Endothelial cell of umbilical vein (primary cell): ENCODE results near the gene SYNPR.

Experiments used
- EZH2 ChIP-seq: IDR thresholded peaks from 2 replicates; pipeline ENCODE4 v1.6.1; 2012; ENCODE audit warnings: borderline replicate concordance, low read depth, mild to moderate bottlenecking, moderate library complexity, low read length, inconsistent platforms; ENCODE audit not compliant: severe bottlenecking
- JUN ChIP-seq: IDR thresholded peaks from 2 replicates; pipeline ENCODE4 v1.6.1; 2011; ENCODE audit warnings: borderline replicate concordance, low read depth; ENCODE audit not compliant: insufficient read length, insufficient read depth
- MYC ChIP-seq: IDR thresholded peaks from one replicate; pipeline ENCODE4 v1.6.1; 2011; ENCODE audit warnings: mild to moderate bottlenecking, low read depth, low read length
- POLR2A ChIP-seq: IDR thresholded peaks from 2 replicates; pipeline ENCODE4 v1.6.1; 2012; ENCODE audit warnings: low read depth, mild to moderate bottlenecking, control low read depth, low read length
- POLR2AphosphoS5 ChIP-seq: IDR thresholded peaks from 2 replicates; pipeline ENCODE4 v1.6.1; 2012; ENCODE audit warnings: low read depth, mild to moderate bottlenecking, control low read depth, low read length, moderate library complexity; ENCODE audit not compliant: insufficient read depth
- TF ChIP-seq, protein P1 (sequence below): IDR thresholded peaks from 2 replicates; pipeline ENCODE4 v1.6.1; 2011; ENCODE audit not compliant: insufficient read depth, insufficient read length
- TF ChIP-seq, protein P2 (sequence below), 2 donors: IDR thresholded peaks; 1 replicate in 1 of 2; 2 replicates in 1 of 2; pipeline ENCODE4 v1.5.1; 2011; ENCODE audit warnings: low read length in 2 of 2, mild to moderate bottlenecking in 2 of 2, moderate library complexity in 2 of 2, control low read depth in 1 of 2, inconsistent platforms in 1 of 2, low read depth in 1 of 2; ENCODE audit not compliant: insufficient read depth in 1 of 2; ENCODE audit errors: extremely low read depth in 1 of 2

DNA sequence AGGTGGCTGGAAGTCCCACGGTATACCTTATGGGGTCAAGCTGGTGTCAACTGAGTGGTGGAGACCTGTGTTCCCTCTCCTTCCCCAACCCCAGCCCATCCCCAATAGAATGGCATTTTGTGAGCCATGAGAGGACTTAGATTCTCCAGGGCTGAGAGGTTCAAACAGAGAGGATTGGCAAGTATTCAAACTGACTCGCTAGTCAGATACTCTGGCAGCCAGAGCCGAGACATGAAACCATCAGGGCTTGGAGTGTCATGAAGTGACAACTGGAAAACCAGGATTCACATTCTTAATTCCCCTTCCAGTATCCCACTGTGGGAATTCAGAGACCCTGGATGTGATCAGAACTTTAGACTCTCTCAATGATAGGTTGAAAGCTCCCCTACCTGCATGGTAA lies 215.0 kb downstream of the SYNPR start:
- TF ChIP-seq MYC: no peak
- TF ChIP-seq, protein P1, sequence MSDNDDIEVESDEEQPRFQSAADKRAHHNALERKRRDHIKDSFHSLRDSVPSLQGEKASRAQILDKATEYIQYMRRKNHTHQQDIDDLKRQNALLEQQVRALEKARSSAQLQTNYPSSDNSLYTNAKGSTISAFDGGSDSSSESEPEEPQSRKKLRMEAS: no peak
- TF ChIP-seq, protein P2, sequence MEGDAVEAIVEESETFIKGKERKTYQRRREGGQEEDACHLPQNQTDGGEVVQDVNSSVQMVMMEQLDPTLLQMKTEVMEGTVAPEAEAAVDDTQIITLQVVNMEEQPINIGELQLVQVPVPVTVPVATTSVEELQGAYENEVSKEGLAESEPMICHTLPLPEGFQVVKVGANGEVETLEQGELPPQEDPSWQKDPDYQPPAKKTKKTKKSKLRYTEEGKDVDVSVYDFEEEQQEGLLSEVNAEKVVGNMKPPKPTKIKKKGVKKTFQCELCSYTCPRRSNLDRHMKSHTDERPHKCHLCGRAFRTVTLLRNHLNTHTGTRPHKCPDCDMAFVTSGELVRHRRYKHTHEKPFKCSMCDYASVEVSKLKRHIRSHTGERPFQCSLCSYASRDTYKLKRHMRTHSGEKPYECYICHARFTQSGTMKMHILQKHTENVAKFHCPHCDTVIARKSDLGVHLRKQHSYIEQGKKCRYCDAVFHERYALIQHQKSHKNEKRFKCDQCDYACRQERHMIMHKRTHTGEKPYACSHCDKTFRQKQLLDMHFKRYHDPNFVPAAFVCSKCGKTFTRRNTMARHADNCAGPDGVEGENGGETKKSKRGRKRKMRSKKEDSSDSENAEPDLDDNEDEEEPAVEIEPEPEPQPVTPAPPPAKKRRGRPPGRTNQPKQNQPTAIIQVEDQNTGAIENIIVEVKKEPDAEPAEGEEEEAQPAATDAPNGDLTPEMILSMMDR (IDR thresholded peaks at IDR 0.05; ENCODE audit: extremely low read depth in 1 of 2, insufficient read depth in 1 of 2, low read depth in 1 of 2, low read length in 2 of 2): no peak
- TF ChIP-seq EZH2: no peak
- no peak for TF ChIP-seq POLR2A
- no peak for TF ChIP-seq POLR2AphosphoS5
- TF ChIP-seq JUN: no peak
